ENCODE data around the gene TNRC18. TPM values are rescaled to one million over a fixed set of nuclear protein-coding genes. Genes with fewer than 3 reads are reported as not detected.

Gene TNRC18
- total RNA-seq, 1 experiment from 2014 or later, result 21.3 TPM

DNA sequence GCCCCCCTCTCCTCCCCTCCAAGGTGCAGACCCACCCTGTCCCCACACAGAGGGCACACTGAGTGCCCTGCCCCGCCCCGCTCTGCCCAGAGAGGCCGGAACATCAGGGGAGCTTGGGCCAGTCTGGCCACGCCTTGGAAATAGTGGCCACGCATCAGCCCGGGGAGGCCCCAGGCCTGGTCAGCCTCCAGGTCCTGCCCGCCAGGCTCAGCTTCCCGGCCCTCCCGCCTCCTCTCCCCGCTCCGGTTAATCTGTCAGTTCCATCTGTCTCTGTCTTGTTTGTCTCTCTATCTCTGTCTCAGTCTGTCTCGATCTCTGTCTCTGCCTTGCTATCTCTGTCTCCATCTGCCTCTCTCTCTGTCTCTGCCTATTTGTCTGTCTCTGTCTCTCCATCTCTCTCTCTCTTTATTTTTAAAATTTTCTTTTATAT, 28.9 kb upstream of the TNRC18 start:
- DNase-seq (ENCODE audit: low read depth), result no peak

DNA sequence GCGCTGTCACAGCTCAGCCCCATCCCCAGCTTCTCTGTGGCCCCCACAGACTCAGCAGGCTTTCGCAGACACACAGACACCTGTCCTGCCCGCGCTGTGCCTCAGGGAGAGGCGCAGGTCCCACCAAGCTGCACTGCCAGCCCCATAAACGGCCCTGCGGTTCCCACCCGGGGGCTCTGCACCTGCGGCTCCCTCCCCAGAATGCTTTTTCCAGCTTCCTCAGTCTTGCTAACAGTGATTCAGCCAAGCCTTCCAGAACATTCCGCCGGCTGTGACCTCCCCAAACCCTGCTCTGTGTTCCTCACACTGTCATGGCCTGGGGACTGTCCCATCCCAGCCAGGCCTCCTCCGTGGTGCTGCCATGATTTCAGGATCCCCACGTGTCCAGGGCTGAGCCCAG, 27.8 kb upstream of the TNRC18 start:
- no peak for DNase-seq (ENCODE audit: low read depth)

GRCh38 chr7:5450549-5451327, 27.1 kb upstream of the TNRC18 start:
- no peak for DNase-seq (ENCODE audit: low read depth)

DNA sequence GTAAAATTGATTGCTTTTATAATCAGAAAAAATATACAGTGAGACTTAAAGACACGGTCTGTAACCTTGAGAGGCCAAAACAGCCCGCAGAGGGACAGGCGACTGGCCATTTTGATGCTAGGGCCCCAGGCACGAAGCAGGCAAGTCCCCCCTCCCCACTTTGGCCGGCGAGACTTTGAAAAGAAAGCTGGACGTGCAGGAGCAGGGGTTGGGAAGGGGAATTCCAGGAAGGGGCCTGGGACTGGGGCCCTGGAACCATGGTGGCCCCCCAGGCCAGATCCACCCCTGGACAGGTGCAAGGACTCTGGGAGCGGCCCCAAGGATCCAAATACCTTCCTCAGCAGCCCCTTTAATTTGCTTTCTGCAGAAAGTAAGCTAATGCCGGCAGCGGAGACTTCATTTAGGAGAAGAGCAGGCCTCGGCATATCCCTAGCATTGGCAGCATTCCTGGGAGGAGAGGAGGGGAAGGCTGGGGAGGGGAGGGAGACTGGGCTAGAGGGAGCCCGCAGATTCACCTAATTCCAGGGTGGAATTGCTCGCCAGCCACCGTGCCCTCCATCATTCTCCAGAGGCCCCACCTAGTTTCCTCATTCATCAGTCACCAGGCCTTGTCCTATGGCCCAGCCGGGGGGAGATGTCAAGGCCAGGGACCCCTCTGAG, 24.9 kb upstream of the TNRC18 start:
- no peak for DNase-seq (ENCODE audit: low read depth)

DNA sequence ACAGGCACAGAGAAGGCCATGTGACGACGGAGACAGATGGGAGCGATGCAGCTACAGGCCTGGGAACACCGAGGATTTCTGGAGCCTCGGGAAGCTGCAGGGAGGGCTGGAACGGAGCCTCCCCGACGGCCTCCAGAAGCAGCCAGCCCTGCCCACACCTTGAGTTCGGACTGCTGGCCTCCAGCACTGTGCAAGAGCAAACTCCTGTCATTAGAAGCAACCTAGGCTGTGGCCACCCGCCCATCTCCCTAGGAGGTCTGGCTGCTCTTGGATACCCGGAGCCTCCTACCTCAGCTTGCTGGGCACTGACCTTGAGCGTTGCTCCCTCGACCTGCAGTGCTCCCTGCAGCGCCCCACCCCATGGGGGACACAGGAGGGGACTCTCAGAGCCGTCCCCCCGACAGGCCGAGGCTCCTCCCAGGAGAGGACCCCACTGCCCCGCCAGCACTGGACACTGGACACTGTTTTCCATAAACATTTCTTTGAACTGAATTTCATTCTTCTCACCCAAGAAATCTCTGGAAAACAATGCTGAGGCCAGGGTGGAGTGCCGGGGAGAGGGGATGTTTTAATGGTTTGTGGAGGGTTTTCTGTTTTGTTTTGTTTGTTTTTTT, 22.5 kb upstream of the TNRC18 start:
- DNase-seq (ENCODE audit: low read depth), result no peak

DNA sequence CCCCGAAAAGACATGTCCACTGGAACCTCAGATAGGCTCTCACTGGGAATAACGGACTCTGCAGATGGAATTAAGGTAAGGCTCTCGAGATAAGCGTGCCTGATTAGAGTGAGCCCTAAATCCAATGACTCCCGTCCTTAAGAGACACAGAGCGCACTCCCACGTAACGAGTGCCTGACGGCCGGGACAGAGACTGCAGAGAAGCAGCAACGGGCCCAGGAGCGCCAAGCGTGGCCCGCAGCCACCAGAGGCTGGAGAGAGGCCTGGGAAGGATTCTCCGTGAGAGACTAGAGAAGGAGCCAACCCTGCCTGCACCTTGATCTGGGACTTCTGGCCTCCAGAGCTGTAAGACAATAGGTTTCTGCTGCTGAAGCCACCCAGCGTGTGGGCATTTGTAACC, 20.0 kb upstream of the TNRC18 start:
- no peak for DNase-seq (ENCODE audit: low read depth)

DNA sequence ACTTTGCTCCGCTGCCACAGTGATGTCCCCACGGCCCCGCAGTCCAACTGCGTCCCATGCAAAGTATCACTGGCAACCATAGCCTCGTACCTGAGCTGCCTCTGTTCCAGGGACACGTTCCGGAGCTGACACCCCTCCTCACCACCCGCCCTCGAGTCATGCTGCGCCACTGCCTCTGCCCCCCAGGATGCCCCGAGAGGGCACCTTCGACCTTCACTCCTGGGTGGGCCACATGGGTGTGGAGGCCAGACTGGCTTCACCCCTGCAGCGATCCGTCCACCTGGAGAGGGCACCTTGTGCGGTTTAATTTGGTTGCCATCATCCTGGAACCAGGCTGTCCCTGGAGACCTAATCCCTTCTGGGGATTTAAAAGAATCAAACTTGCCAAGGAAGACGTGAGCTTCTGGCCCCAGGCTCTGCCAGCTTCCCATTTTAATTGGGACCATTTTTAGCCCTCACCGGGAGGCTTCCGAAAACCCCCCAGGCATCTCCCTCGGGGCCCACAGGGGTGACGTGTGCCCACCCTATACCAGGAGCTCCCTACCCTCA, 19.2 kb upstream of the TNRC18 start:
- no peak for DNase-seq (ENCODE audit: low read depth)

DNA sequence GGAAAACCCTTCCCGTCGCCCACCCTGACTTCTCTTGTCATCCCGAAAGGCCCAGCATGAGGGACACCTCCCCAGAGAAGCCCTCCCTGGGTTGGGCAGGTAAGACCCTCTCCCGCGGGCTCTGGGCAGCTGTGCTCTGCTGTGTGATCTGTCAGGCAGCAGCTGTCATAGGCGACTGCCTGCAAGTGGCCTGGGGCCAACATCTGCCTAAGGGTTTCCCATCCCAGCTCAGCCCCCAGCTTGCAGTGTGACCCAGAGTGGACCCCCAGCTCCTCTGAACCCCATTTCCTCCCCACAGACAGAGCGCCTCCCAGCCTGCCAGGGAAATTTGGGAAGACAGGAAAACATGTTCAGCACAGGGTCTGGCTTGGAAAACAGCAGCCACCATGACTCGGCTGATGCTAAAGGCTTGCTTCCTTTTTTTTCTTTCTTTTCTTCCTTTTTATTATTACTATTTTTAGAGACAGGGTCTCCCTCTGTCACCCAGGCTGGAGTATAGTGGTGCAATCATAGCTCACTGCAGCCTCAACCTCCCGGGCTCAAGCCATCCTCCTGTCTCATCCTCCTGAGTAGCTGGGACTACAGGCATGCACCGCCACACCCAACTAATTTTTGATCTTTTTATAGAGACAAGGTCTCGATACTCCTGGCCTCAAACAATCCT, 18.3 kb upstream of the TNRC18 start:
- no peak for DNase-seq (ENCODE audit: low read depth)

DNA sequence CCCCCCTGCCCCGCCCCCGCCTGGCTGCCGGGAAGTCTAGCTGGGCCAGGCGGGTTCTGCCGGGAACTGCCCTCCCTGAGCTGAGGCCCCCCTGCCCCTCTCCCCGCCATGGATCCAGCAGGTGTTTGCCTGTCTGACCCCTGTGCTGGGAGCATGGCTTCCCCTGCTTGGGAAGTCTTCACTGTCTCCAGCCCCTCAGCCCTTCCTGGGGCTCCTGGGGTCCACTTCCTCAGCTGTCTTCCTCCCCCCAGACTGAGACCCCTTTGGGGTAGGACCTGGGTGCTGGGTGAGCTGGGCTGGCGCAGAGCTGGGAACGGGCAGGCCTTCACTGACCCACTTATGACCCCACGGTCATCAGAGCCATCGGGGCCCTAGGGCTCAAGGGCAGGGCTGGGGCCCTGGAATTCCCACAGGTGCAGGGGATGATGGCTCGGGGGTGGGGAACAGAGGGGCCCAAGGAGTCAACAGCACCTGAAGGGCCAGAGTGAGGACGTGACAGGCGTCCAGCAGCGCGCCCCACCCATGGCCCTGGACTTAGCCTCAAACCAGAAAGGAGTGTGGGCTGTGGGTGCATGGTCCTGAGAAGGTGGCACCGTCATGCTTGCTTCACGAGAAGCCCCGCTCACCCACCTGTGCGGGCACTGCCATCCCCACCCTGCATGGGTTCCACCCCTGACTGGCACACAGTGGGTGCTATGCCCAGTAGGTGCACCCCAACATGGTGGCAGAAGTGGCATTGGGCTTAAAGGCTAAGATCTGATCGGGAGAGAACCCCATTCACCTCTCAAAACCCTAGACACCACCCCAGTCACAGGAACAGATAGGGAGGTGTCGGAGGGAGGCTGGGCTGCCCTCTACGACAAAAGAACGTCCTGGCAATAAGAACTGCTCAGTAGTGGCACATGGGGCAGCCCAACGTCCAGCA, 16.2 kb upstream of the TNRC18 start:
- no peak for DNase-seq (ENCODE audit: low read depth)

GRCh38 chr7:5439209-5439571, 15.6 kb upstream of the TNRC18 start:
- no peak for DNase-seq (ENCODE audit: low read depth)

- DNase-seq (ENCODE audit: low read depth), result no peak
Observed at GRCh38 chr7:5437987-5438386, 14.4 kb upstream of the TNRC18 start.

- no peak for DNase-seq (ENCODE audit: low read depth)
Observed at GRCh38 chr7:5437348-5437892, 13.8 kb upstream of the TNRC18 start.

GRCh38 chr7:5436003-5436678, 12.5 kb upstream of the TNRC18 start:
- DNase-seq (ENCODE audit: low read depth), result no peak

DNA sequence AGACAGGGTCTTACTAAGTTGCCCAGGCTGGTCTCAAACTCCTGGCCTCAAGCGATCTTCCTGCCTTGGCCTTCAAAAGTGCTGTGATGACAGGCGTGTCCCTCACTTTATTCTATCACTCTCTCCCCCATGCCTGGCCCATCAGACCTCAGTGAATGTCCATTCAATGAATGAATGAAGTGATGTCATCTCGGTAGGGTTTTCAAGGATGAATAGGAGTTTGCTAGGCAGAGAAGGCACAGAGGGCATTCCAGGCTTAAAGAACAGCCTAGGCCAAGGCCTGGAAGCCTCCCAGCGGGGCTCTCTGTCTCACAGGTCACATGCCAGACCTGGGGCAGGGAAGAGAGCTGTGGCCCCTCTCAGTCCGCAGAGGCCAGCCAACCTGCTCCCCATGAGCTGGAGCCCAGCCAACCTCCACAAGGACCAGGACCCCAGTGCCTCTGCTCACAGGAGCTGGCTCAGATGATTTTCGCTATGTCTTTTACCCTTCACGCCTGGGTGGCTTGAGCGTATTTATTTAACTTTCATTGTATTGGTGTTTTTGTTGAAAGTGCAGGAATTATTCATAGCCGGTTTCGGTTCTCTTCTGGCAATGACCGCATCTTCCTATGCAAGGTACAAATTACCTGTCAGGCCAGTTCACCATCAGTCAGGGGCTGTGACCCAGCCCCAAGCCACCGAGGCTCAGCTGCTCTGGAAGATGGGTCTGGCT, 11.8 kb upstream of the TNRC18 start:
- DNase-seq (ENCODE audit: low read depth), result no peak

DNA sequence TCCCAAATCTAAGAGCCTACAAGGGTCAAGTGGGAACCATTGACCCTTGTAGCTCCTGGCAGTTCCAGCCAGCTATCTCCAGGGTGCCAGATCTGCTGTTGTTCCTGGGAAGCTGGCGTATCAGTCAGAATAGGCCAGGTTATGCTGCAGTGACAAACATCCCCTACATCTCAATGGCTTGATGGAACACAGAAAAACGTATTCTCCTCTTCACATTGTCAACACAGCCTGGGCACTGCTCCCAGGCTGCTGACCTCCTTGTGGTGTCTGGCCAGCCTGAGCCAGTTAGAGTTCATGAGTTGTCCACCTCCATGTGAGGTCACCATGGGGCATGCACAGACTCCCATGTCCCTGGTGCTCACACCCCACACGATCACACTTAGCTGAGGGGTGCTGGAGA, 9.5 kb upstream of the TNRC18 start:
- DNase-seq (ENCODE audit: low read depth), result no peak

GRCh38 chr7:5432691-5433090, 9.1 kb upstream of the TNRC18 start:
- no peak for DNase-seq (ENCODE audit: low read depth)

GRCh38 chr7:5431560-5432015, 8.0 kb upstream of the TNRC18 start:
- DNase-seq (ENCODE audit: low read depth), result no peak

GRCh38 chr7:5430612-5430947, 6.9 kb upstream of the TNRC18 start:
- no peak for DNase-seq (ENCODE audit: low read depth)

GRCh38 chr7:5429857-5430611, 6.4 kb upstream of the TNRC18 start:
- peak; percentile 61 for DNase-seq (ENCODE audit: low read depth)

Data from M059J (cell line).